NCI-H1694 treated with DMSO at 0.1 percent for 48 hours (cell line): ENCODE data around the gene PARM1.
"Not testable (repeated sequence)": the region's sequence is repeated elsewhere in the genome, so short reads cannot be mapped to it uniquely, and the experiment has no call there.

Source experiments
- DNase-seq: peaks from one replicate; lab custom pipeline; 2025; lab: John Stamatoyannopoulos, UW

The PARM1 gene

DNA sequence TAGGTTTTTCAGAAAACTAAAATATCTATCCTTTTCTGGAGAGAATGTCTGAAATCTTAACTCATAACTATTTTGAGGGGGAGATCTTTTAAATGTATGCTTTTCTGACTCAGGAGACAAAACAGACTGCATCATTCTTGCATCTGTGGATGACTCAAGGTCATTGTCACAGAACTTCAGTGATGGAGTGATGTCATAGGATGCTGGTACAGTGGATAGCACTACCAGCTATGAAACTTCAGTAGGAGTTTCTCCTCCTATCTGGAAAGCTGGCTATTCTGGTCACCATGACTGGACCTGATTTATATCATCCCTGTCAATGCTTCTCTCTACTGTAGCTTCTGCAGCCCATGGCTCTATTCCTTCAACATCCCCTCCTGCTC is 50.3 kb downstream of the PARM1 start:
- no peak for DNase-seq

DNA sequence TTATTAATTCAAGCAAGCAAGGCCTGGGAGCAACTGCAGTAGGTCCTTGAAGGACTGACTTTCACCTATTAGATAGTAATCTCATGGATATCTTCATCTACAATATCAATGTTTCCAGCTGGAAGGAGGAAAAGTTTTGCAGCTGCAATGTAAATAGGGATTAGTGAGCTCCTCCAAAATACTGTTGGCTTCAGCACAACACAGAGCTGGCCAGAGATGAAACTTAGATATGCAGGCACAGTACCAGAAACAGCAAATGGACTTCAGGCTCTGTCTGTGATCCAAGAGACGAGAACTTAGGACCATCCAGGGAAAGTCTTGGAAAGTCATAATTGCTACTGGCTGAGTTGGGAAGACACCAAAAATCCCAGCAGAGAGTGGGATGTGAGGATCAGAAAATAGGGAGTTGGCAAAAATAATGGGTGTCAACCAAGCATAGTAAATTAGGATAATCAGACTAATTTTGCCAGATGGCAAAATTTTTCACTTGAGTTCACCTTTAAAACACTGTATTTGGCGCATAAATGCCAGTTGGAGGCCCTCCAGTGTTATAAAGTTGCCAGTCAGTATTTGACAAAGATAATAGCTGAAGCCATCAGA is 57.5 kb downstream of the PARM1 start:
- DNase-seq = peak; percentile 80

DNA sequence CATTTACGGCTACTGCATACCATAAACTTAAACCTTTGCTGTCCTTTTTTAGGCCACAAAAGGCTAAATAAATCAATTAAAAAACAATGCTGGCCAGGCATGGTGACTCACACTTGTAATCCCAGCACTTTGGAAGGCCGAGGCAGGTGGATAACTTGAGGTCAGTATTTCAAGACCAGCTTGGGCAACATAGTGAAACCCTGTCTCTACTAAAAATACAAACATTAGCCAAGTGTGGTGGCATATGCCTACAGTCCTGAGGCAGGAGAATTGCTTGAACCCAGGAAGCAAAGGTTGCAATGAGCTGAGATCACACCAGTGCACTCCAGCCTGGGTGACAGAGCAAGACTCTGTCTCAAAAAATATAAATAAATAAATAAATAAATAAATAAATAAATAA is 61.5 kb downstream of the PARM1 start:
- not testable (repeated sequence) for DNase-seq

DNA sequence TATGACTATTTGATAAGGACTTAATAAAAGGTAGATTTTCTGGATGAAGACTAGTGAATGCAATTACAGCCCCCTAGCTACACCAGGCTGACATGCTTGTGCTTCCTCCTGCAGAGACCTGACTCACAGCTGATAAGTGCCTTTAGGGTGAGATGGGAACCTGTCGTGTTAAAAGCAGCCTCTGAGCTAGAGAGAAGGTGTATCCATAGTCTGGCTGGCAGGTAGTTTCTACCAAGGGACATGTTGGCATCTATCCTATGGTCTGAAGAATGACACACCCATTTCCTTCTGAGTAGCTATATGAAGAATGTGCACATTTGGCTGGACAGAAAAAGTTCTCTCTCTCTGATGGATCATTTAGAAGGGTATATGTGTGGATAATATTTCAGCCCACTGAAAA is 64.1 kb downstream of the PARM1 start:
- DNase-seq = peak; percentile 18

DNA sequence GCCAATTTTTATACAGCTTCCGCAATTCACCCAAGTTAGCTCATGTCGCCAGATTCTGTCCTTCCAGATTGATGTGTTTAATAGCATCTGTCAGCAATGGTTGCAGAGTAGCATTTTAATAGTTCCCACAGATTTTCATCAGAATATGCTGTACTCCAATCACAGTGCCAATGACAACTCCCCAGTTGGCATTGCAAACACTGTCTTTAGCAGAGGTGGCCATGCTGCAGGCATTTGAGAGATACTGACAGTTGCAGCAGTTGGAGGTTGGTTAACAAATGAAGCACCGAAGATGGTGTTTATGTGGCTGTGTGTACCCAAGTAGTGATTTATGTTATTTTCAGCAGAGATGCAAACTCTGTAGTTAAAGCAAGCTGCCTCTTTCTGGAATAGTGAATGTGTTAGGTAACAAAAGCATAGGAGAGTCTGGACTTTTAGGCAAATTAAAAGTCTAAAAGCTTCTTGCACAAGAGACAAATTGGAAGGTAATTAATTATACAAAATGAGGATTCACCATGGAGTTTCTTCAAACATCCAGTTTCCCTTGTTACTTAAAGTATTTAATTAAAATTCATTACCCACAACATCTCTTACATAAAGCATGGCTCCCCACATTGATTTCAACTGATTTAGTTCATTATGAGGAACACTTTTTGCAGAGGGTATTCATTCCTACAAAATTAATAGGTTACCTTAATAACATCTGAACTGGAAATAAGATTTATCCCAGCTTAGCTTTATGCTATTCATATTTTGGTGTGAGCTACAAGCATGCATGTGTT is 65.2 kb downstream of the PARM1 start:
- peak; percentile 94 for DNase-seq

- DNase-seq = peak; percentile 20
Observed at GRCh38 chr4:74999714-75000309, 66.9 kb downstream of the PARM1 start.

DNA sequence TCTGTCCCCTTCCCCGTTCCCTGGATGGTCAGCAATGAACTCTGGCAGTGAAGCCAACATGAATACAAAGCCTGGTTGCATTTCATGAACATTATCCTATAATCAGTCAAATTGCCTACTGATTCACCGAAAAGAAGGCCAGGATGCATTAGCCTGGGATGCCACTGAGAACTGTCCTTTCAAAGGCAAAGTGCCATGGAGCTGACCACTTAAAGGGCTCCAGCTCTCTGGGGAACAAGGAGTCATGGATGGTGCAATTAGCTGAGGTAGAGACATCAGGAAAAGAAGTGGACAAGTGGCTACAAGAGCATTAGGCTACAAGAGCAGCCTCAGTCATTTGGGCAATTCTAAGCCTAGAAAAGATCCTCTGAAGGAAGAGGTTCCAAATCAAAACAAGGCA is 69.0 kb downstream of the PARM1 start:
- DNase-seq = no peak

DNA sequence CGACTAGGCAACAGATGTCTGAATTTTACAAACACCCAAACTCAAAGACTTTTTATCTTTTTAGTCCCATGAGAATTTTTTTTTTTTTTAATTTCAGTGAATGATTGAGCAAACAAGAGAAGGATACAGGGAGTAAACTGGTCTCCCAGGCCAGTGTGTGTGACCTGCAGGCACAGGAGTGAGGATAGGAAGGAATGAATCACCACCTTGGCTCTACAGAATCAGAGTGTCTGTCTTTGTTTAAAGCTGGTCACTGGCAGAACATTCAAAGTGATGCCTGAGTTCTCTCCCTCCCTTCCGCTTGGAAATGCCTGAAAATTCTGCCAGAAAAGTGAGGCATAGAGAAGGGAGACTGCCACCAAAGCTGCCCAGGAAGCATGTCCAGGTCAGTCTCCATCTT is 69.5 kb downstream of the PARM1 start:
- DNase-seq = no peak

GRCh38 chr4:75003979-75004378 is 71.1 kb downstream of the PARM1 start:
- DNase-seq = no peak

GRCh38 chr4:75004755-75005668 is 72.1 kb downstream of the PARM1 start:
- DNase-seq = no peak

DNA sequence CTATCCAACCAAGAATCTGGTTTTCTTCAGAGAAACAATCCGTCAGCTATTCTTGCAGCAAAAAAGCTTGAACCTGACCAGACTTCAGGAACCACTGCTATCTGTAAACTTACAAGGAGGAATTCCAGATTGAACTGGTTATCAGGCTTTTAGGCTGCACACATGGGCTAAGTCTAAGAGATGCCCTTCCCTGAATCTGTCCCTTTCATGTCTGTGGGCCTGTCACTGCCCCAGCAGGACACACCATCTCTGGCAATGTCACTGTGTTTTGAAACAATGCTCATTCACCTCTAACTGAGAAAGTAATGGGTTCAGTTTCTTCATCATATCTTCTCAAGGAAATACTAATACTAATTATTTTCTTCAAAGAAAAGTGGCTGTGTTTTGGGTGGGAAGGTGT is 72.8 kb downstream of the PARM1 start:
- DNase-seq = no peak

GRCh38 chr4:75007891-75008290 is 75.0 kb downstream of the PARM1 start:
- DNase-seq = no peak

DNA sequence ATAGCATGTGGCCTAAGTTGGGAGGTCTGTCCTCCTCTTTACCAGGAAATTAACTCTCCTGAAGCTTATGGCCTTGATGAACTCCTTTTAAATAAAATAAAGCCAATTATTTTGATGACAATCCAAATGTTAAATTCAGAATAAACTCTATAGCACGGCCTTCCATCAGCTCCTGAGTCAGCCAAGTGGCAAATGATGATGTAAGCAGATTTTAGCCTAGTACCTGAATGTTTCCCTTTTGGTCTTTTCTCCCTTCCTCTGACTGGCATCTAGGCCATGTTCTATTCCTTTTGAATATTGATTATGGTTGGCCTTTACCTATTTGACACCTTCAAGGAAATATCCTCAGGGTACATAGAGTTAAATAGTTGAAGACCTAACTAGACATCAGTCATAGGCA is 76.2 kb downstream of the PARM1 start:
- no peak for DNase-seq

GRCh38 chr4:75011131-75011795 is 78.3 kb downstream of the PARM1 start:
- no peak for DNase-seq

GRCh38 chr4:75015627-75016026 is 82.7 kb downstream of the PARM1 start:
- DNase-seq = no peak

DNA sequence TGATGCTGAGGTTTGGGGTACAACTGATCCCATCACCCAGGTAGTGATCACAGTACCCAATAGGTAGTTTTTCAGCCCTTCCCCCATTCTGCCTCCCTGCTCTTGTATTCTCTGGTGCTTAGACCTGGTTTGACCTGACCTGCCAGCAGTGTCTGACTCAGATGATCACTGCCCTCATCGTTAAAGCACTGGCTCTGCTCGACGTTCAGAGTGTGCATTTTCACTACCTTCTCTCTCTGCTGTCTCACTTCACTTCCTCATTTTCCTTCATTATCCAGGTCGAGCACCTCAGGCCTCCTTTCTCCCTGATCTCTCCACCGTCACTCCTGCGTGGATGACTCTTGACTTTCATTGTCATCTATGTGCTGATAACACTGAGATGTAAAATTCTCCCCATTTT is 83.6 kb downstream of the PARM1 start:
- no peak for DNase-seq

DNA sequence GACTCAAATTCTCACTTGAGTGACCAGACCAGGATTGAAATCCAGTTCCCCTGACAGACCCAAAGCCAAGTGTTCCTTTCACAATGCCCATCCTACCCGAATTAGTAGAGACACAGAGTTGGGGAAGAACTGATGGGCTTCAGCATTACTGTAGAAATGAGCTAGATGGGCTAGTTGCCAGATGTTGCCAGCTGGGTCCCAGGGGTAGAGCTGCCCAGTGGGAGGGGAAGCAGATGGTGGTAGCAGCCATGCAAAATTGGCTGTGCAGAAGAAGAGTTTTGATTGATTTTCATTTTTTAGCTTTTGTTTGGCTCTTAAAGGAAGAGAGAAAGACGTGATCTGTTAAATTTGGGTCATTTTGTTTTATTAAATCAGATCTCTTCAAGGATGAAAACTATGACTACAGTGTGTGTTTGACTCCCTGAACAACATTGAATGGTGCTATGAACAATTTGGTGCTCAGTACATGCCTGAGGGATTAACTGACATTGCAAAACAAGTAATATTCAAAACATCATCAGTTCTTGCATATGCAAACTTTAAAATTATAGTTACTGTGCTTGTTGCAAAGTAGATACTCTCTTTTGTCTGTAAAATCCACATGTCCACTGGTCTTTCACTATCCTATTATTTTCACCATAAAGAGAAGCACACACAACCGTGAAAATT is 86.0 kb downstream of the PARM1 start:
- peak; percentile 75 for DNase-seq

DNA sequence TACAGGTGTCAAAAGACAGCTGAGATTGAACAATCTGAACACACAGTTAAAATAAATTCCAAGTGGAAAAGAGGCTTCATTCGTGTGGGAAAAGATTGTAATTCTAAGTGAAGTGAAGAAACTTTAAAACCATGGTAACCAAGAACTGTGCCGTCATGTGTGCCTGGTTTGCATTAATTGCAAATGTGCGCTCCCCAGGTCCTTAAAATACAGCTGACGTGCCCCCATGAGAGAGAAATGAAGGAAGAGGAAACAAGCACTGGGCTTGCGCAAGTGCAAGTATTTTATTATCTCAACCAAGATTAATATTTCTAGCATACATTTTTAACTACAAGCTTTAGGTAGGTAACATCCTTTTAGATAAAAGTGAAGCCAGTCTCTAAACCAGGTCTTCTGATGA is 92.5 kb downstream of the PARM1 start:
- no peak for DNase-seq

DNA sequence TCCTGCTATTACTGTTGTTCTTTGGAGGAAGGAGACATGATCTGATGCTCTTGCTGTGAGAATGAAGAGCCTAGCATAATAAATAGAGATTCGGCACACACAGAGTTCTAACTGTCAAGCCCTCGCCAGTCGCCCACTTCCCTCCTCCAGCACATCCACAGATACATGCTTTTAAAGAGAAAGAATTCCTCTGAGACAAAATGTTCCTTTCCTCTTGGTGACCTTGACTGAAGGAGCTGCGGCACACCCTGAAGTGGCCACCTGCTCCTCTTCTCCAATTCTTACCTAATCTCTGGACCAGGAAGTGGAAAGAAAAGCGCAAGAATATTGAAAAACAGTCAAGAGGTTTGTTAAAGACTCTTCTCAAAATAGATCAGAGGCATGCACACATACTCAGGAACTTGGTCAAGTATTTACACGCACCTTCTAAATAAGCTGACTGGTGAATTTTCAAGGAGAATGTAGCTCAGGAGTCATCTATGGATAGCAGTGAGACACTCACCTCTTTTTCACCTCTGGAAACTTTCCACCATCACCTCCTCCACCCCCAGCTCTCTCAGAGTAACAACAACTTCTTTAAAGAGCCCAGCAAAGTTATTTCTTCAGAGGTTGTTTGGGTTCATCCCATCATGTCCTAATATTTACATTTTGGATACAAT is 95.4 kb downstream of the PARM1 start:
- no peak for DNase-seq

DNA sequence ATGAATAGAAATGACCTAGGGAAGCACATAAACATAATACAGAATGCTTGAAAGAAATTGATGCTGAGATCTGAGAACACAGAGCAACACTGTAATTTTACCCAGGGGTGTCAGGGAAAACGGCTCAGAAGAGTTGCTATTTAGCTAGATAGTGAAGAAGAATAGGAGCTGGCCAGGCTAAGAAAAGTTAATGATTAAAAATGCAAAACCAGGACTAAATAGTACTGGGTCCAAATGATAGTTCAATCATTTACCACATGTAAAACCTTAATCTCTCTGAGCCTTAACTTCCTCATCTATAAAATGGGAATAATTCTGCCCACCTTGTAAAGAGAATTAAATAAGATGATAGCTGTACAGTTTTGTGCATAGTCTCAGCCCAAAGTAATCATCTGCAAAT is 97.1 kb downstream of the PARM1 start:
- no peak for DNase-seq
